Kidney epithelial cell (primary cell): ENCODE measurements around the gene FSTL4. TPM values are rescaled to one million over a fixed set of nuclear protein-coding genes. Genes with fewer than 3 reads are reported as not detected.
A peak's percentile ranks its signal among the peaks of the same experiment; 100 is the strongest.

Source experiments
- DNase-seq: peaks from one replicate; pipeline ENCODE4 v3.0.0-alpha.2; 2010; ENCODE audit warnings: low read depth
- H3K27me3 ChIP-seq: 2 replicates; pipeline ENCODE4 v1.6.0; 2011; ENCODE audit warnings: low read length; ENCODE audit not compliant: control insufficient read depth, insufficient read depth
- H3K36me3 ChIP-seq: 2 replicates; pipeline ENCODE4 v1.5.1; 2011; ENCODE audit warnings: low read length; ENCODE audit not compliant: control insufficient read depth, insufficient read depth
- H3K4me3 ChIP-seq: 2 replicates; pipeline ENCODE4 v1.5.1; 2011; ENCODE audit warnings: low read depth, mild to moderate bottlenecking, control low read depth, low read length
- CTCF ChIP-seq: IDR thresholded peaks from 2 replicates; pipeline ENCODE4 v1.5.1; 2011; ENCODE audit warnings: mild to moderate bottlenecking, moderate library complexity, low read length, control low read depth, inconsistent platforms; ENCODE audit not compliant: insufficient read depth, poor library complexity, severe bottlenecking
- total RNA-seq: library from RNA; depleted of rRNA; stranded (reverse); fragments of >200 nt; gene quantifications from 2 replicates; pipeline ENCODE4 v1.2.3, GENCODE V29; 2015

The FSTL4 gene
- total RNA-seq, 1 donor from 2014 or later = not detected

- no peaks in the 10 kb centered on the region for H3K27me3 ChIP-seq
- no peak overlapping the region for H3K4me3 ChIP-seq
- DNase-seq = no peak
- TF ChIP-seq CTCF = no peak
- H3K36me3 ChIP-seq = no peaks in the 10 kb centered on the region
Observed at GRCh38 chr5:133205649-133206048, 406.7 kb downstream of the FSTL4 start.

GRCh38 chr5:133205204-133205603 lies 407.1 kb downstream of the FSTL4 start:
- no peaks in the 10 kb centered on the region for H3K36me3 ChIP-seq

GRCh38 chr5:133203317-133204305 lies 408.7 kb downstream of the FSTL4 start:
- Histone ChIP-seq H3K4me3 (no peak overlapping the region), H3K36me3 (no peaks in the 10 kb centered on the region), H3K27me3 (peaks cover 14% of the 10 kb centered on the region)
- DNase-seq = peak; percentile 14
- no peak for TF ChIP-seq CTCF

More at GRCh38 chr5:133205204-133205603, 407.1 kb downstream of the FSTL4 start:
- Histone ChIP-seq H3K4me3 (no peak overlapping the region), H3K27me3 (peaks cover under 1% of the 10 kb centered on the region)
- no peak for DNase-seq
- no peak for TF ChIP-seq CTCF

DNA sequence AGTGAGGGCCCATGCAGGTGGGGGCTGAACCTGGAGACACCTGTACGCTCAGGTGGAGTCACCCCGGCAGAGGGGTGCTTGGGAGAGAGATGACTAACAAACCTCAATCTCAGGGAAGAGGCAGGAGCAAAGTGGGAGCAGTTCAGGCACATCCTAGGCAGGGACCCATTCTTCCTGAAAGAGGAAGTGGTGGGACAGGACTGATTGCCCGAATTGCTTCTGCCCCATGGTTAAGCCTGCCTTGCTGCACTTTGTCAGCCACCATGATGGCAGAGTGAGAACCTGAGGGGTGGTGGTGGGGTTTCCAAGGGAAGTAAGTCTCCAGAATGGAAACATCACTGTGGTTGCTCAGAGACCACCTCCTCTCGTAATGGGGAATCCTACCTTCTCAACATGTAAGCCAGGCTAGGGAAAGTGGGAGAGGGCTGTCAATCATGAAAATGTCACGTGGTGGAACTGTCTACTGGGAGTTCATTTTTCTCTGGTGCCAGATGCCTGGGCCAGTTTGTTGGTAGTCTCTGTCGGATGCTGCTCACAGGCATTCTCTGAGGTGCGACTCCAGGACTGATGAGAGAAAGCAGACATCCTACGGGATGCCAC lies 410.2 kb downstream of the FSTL4 start:
- no peak overlapping the region for H3K4me3 ChIP-seq
- H3K36me3 ChIP-seq = no peaks in the 10 kb centered on the region
- H3K27me3 ChIP-seq = peaks cover 15% of the 10 kb centered on the region
- no peak for DNase-seq
- no peak for TF ChIP-seq CTCF

GRCh38 chr5:133201310-133201709 lies 411.0 kb downstream of the FSTL4 start:
- no peak overlapping the region for H3K4me3 ChIP-seq
- no peak for TF ChIP-seq CTCF
- no peak for DNase-seq
- no peaks in the 10 kb centered on the region for H3K36me3 ChIP-seq
- peaks cover 17% of the 10 kb centered on the region for H3K27me3 ChIP-seq
